ENCODE results near the gene ZMYND15. TPM values are rescaled to one million over a fixed set of nuclear protein-coding genes. Genes with fewer than 3 reads are reported as not detected.

ZMYND15 gene
- total RNA-seq, 2 experiments from 2014 or later, result 0.10 to 0.24 TPM

GRCh38 chr17:4734857-4735475, 4.7 kb upstream of the ZMYND15 start:
- peaks cover 27% of the 10 kb centered on the region for H3K4me1 Mint-ChIP-seq (ENCODE audit: low read depth)
- intact Hi-C loops (cut with micrococcal nuclease), result loop anchor here (5.0 kb wide), 2 partner anchors 212 to 368 kb away; partner anchors contain the start of genes PFN1 and UBE2G1
- H3K36me3 Mint-ChIP-seq, result peaks cover 3% of the 10 kb centered on the region
- H3K4me3 Mint-ChIP-seq, result no peak overlapping the region
- no peaks in the 10 kb centered on the region for H3K9me3 Mint-ChIP-seq
- POLR2A ChIA-PET, result no interaction called here
- no peak for DNase-seq
- H3K27ac Mint-ChIP-seq, result no peak overlapping the region
- CTCF ChIA-PET, result interaction anchor here (1.5 kb wide), 2 partner anchors 55 to 154 kb away, joined by 4 to 5 read pairs; no protein-coding TSS in a partner anchor
- H3K27me3 Mint-ChIP-seq, result peaks cover 1% of the 10 kb centered on the region

DNA sequence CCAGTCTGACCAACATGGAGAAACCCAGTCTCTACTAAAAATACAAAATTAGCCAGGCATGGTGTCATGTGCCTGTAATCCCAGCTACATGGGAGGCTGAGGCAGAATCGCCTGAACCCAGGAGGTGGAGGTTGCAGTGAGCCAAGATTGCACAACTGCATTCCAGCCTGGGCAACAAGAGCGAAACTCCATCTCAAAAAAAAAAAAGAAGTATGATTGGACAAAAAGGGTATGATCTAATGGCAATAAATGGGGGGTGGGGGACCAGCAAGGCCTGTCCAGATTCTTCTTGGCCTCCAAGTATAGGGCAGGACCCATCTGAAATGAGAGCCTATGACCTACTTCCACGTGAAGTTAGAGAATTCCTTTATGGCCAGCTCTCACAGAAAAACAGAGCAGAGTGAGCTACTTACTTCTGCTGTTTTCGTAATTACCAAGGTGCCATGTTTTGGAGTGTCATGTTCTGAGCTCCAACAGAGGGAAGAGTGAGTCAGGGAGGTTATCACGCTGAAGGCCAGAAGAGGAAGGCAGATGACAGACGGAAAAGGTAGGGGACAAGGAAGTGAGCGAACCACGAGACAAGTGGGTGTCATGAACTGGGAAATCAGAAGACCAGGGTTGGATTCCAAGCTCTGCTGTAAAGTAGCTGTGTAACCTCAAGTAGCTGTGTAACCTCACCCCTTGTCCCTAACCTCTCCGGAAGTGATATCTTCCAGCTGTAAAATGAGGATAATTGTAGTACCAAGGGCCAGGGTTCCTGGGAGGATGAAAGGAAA, 3.6 kb upstream of the ZMYND15 start:
- H3K27me3 Mint-ChIP-seq, result peaks cover 6% of the 10 kb centered on the region
- DNase-seq, result no peak
- no peak overlapping the region for H3K27ac Mint-ChIP-seq
- no peak overlapping the region for H3K4me3 Mint-ChIP-seq
- no peaks in the 10 kb centered on the region for H3K9me3 Mint-ChIP-seq
- H3K36me3 Mint-ChIP-seq, result peaks cover 3% of the 10 kb centered on the region
- ChIA-PET POLR2A (interaction anchor here (0.6 kb wide), 1 partner anchor 25 kb away, joined by 3 read pairs; no protein-coding TSS in a partner anchor), CTCF (interaction anchor here (0.6 to 1.5 kb wide), 4 partner anchors 12 to 153 kb away, joined by 3 to 5 read pairs (median 4); partner anchors contain the start of gene VMO1)
- H3K4me1 Mint-ChIP-seq (ENCODE audit: low read depth), result peaks cover 27% of the 10 kb centered on the region
- intact Hi-C loops (cut with micrococcal nuclease), result no loop called here

GRCh38 chr17:4738136-4739121, 1.2 kb upstream of the ZMYND15 start:
- Mint-ChIP-seq H3K4me1 (ENCODE audit: low read depth) (peaks cover 21% of the 10 kb centered on the region), H3K9me3 (no peaks in the 10 kb centered on the region), H3K27me3 (peaks cover 6% of the 10 kb centered on the region), H3K4me3 (peak overlapping the region; percentile 76), H3K27ac (no peak overlapping the region), H3K36me3 (no peaks in the 10 kb centered on the region)
- POLR2A ChIA-PET, result interaction anchor here (1.4 kb wide), 1 partner anchor 52 kb away, joined by 7 read pairs; no protein-coding TSS in a partner anchor
- intact Hi-C loops (cut with micrococcal nuclease), result no loop called here
- CTCF ChIA-PET, result interaction anchor here (0.7 kb wide), 1 partner anchor 52 kb away, joined by 4 read pairs; no protein-coding TSS in a partner anchor
- no peak for DNase-seq

GRCh38 chr17:4740025-4740351, 355 bp downstream of the ZMYND15 start:
- H3K9me3 Mint-ChIP-seq, result no peaks in the 10 kb centered on the region
- H3K36me3 Mint-ChIP-seq, result no peaks in the 10 kb centered on the region
- intact Hi-C loops (cut with micrococcal nuclease), result no loop called here
- H3K4me1 Mint-ChIP-seq (ENCODE audit: low read depth), result peaks cover 21% of the 10 kb centered on the region
- H3K27me3 Mint-ChIP-seq, result peaks cover 6% of the 10 kb centered on the region
- no peak for DNase-seq
- H3K27ac Mint-ChIP-seq, result no peak overlapping the region
- ChIA-PET POLR2A (interaction anchor here (1.4 kb wide), 1 partner anchor 50 kb away, joined by 7 read pairs; no protein-coding TSS in a partner anchor), CTCF (no interaction called here)
- peak overlapping the region; percentile 71 for H3K4me3 Mint-ChIP-seq

- Mint-ChIP-seq H3K27ac (no peak overlapping the region), H3K4me1 (ENCODE audit: low read depth) (peaks cover 21% of the 10 kb centered on the region), H3K9me3 (no peaks in the 10 kb centered on the region), H3K4me3 (peak overlapping the region; percentile 71), H3K36me3 (no peaks in the 10 kb centered on the region), H3K27me3 (peaks cover 6% of the 10 kb centered on the region)
- POLR2A ChIA-PET, result no interaction called here
- CTCF ChIA-PET, result interaction anchor here (1.7 kb wide), 1 partner anchor 49 kb away, joined by 5 read pairs; no protein-coding TSS in a partner anchor
- intact Hi-C loops (cut with micrococcal nuclease), result no loop called here
- no peak for DNase-seq
Observed at GRCh38 chr17:4740584-4740983, 951 bp downstream of the ZMYND15 start.

DNA sequence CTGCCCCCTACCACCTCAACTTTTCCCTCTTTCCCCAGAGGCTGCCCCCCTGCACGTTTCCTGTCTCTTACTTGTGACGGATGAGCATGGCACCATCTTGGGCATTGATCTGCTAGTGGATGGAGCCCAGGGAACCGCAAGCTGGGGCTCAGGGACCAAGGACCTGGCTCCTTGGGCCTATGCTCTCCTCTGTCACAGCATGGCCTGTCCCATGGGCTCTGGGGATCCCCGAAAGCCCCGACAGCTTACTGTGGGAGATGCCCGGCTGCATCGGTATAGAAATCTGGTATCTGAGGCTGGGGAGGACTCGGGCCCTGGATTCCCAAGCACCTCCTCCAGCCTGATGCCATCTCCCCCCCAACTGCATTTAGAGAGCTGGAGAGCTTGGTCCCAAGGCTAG, 1.9 kb downstream of the ZMYND15 start:
- ChIA-PET POLR2A (no interaction called here), CTCF (interaction anchor here (0.7 to 1.7 kb wide), 2 partner anchors 48 to 162 kb away, joined by 3 to 5 read pairs; partner anchors contain the start of gene CHRNE)
- Mint-ChIP-seq H3K4me3 (no peak overlapping the region), H3K9me3 (no peaks in the 10 kb centered on the region), H3K27ac (no peak overlapping the region), H3K4me1 (ENCODE audit: low read depth) (peaks cover 14% of the 10 kb centered on the region), H3K27me3 (peaks cover 6% of the 10 kb centered on the region), H3K36me3 (no peaks in the 10 kb centered on the region)
- intact Hi-C loops (cut with micrococcal nuclease), result no loop called here
- DNase-seq, result no peak

DNA sequence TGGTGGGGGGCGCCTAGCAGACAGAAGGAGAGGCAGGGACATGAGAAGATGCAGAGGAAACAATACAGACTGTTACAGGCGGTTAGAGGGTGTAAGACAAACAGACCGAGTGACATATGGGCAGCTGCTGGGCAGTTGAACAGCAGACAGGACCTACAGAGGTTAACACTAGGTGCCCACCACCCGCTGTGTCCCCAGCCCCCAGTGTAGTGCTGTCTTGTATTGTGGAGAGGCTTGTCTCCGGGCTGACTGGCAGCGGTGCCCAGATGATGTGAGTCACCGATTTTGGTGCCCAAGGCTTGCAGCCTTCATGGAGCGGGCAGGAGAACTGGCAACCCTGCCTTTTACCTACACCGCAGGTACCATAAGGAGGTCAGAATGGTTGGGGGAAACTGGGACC, 2.5 kb downstream of the ZMYND15 start:
- intact Hi-C loops (cut with micrococcal nuclease), result no loop called here
- CTCF ChIA-PET, result interaction anchor here (0.7 to 1.7 kb wide), 2 partner anchors 48 to 161 kb away, joined by 3 to 5 read pairs; partner anchors contain the start of gene CHRNE

GRCh38 chr17:4742629-4743028, 3.0 kb downstream of the ZMYND15 start:
- CTCF ChIA-PET, result no interaction called here
- H3K4me3 Mint-ChIP-seq, result no peak overlapping the region
- H3K27ac Mint-ChIP-seq, result no peak overlapping the region
- DNase-seq, result no peak
- peaks cover 17% of the 10 kb centered on the region for H3K4me1 Mint-ChIP-seq (ENCODE audit: low read depth)
- intact Hi-C loops (cut with micrococcal nuclease), result no loop called here
- no peaks in the 10 kb centered on the region for H3K36me3 Mint-ChIP-seq
- H3K27me3 Mint-ChIP-seq, result peaks cover 6% of the 10 kb centered on the region
- POLR2A ChIA-PET, result no interaction called here
- H3K9me3 Mint-ChIP-seq, result no peaks in the 10 kb centered on the region

More for the DNA sequence above, 2.5 kb downstream of the ZMYND15 start:
- Mint-ChIP-seq H3K27ac (no peak overlapping the region), H3K4me3 (no peak overlapping the region), H3K9me3 (no peaks in the 10 kb centered on the region), H3K36me3 (no peaks in the 10 kb centered on the region), H3K27me3 (peaks cover 6% of the 10 kb centered on the region), H3K4me1 (ENCODE audit: low read depth) (peaks cover 14% of the 10 kb centered on the region)
- no peak for DNase-seq
- POLR2A ChIA-PET, result no interaction called here

- intact Hi-C loops (cut with micrococcal nuclease), result no loop called here
- Mint-ChIP-seq H3K4me1 (ENCODE audit: low read depth) (peaks cover 22% of the 10 kb centered on the region), H3K9me3 (no peaks in the 10 kb centered on the region), H3K27me3 (peaks cover 5% of the 10 kb centered on the region), H3K4me3 (no peak overlapping the region), H3K36me3 (no peaks in the 10 kb centered on the region), H3K27ac (no peak overlapping the region)
- ChIA-PET CTCF (no interaction called here), POLR2A (no interaction called here)
- no peak for DNase-seq
Observed at GRCh38 chr17:4743216-4743615, 3.6 kb downstream of the ZMYND15 start.

- peaks cover 5% of the 10 kb centered on the region for H3K27me3 Mint-ChIP-seq
- no peaks in the 10 kb centered on the region for H3K9me3 Mint-ChIP-seq
- CTCF ChIA-PET, result no interaction called here
- no peaks in the 10 kb centered on the region for H3K36me3 Mint-ChIP-seq
- POLR2A ChIA-PET, result no interaction called here
- H3K4me1 Mint-ChIP-seq (ENCODE audit: low read depth), result peaks cover 18% of the 10 kb centered on the region
- H3K4me3 Mint-ChIP-seq, result no peak overlapping the region
- intact Hi-C loops (cut with micrococcal nuclease), result no loop called here
- no peak for DNase-seq
- H3K27ac Mint-ChIP-seq, result no peak overlapping the region
Observed at GRCh38 chr17:4743898-4744297, 4.3 kb downstream of the ZMYND15 start.

- POLR2A ChIA-PET, result no interaction called here
- Mint-ChIP-seq H3K36me3 (no peaks in the 10 kb centered on the region), H3K27ac (no peak overlapping the region), H3K4me1 (ENCODE audit: low read depth) (peaks cover 13% of the 10 kb centered on the region), H3K27me3 (peaks cover 4% of the 10 kb centered on the region), H3K9me3 (no peaks in the 10 kb centered on the region), H3K4me3 (no peak overlapping the region)
- CTCF ChIA-PET, result no interaction called here
- DNase-seq, result no peak
- intact Hi-C loops (cut with micrococcal nuclease), result no loop called here
Observed at GRCh38 chr17:4744999-4745969, 5.7 kb downstream of the ZMYND15 start.
